RWPE2 (cell line): ENCODE results near the gene LRP4.

Experiments used
- ATAC-seq: fragments of 200-7000 bp; cut with Tn5 transposase; 3 replicates; pipeline ENCODE4 v1.9.1; 2021; ENCODE audit warnings: low read depth
- DNase-seq: peaks from one replicate; pipeline ENCODE4 v3.0.0-alpha.2; 2020; ENCODE audit warnings: low spot score
- H3K27ac ChIP-seq: fragments of 450-650 bp; 2 replicates; pipeline ENCODE4 v1.5.1; 2017; ENCODE audit warnings: mild to moderate bottlenecking; ENCODE audit not compliant: poor library complexity, severe bottlenecking
- H3K27me3 ChIP-seq: fragments of 250-450 bp; sonication (Bioruptor Pico); 2 replicates; pipeline ENCODE4 v1.5.1; 2021; ENCODE audit warnings: mild to moderate bottlenecking, moderate library complexity; ENCODE audit not compliant: insufficient read depth, poor library complexity, severe bottlenecking
- H3K36me3 ChIP-seq: fragments of 250-450 bp; sonication (Bioruptor Pico); 2 replicates; pipeline ENCODE4 v1.5.1; 2020; ENCODE audit warnings: low read depth, mild to moderate bottlenecking, moderate library complexity
- H3K4me1 ChIP-seq: fragments of 250-450 bp; sonication (Bioruptor Pico); 2 replicates; pipeline ENCODE4 v1.5.1; 2021; ENCODE audit warnings: mild to moderate bottlenecking, moderate library complexity; ENCODE audit not compliant: insufficient read depth, poor library complexity, severe bottlenecking
- H3K4me3 ChIP-seq: fragments of 250-450 bp; sonication (Bioruptor Pico); 2 replicates; pipeline ENCODE4 v1.5.1; 2021; ENCODE audit warnings: mild to moderate bottlenecking, moderate library complexity; ENCODE audit not compliant: severe bottlenecking
- H3K9me3 ChIP-seq: fragments of 250-450 bp; sonication (Bioruptor Pico); 2 replicates; pipeline ENCODE4 v1.5.1; 2021; ENCODE audit warnings: mild to moderate bottlenecking, moderate library complexity; ENCODE audit not compliant: severe bottlenecking
- TF ChIP-seq, protein P1 (sequence below): fragments of 450-650 bp; IDR thresholded peaks from one replicate; pipeline ENCODE4 v1.5.1; 2017; ENCODE audit warnings: mild to moderate bottlenecking, moderate library complexity; ENCODE audit not compliant: poor library complexity, severe bottlenecking

The LRP4 gene

DNA sequence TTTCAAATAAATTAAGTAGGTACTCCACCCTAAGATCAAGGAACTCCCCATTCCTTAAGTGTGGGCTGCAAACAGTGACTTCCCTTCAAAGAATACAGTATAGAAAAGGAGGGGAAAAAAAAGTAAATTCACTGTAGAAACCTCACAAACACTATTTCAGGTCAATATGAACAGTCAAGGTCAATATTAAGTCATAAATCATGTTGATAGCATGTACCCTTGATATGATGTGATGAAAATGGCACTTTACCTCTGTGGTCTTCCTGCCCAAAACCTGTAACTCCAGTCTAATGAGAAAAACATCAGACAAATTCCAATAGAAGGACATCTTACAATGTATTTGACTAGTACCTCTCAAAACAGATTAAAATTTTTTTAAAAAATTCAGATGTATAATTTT is 80.5 kb downstream of the LRP4 start:
- H3K27me3 ChIP-seq: no peaks in the 10 kb centered on the region
- TF ChIP-seq, protein P1, sequence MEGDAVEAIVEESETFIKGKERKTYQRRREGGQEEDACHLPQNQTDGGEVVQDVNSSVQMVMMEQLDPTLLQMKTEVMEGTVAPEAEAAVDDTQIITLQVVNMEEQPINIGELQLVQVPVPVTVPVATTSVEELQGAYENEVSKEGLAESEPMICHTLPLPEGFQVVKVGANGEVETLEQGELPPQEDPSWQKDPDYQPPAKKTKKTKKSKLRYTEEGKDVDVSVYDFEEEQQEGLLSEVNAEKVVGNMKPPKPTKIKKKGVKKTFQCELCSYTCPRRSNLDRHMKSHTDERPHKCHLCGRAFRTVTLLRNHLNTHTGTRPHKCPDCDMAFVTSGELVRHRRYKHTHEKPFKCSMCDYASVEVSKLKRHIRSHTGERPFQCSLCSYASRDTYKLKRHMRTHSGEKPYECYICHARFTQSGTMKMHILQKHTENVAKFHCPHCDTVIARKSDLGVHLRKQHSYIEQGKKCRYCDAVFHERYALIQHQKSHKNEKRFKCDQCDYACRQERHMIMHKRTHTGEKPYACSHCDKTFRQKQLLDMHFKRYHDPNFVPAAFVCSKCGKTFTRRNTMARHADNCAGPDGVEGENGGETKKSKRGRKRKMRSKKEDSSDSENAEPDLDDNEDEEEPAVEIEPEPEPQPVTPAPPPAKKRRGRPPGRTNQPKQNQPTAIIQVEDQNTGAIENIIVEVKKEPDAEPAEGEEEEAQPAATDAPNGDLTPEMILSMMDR: no peak
- no peak for ATAC-seq
- DNase-seq: no peak
- no peak overlapping the region for H3K4me3 ChIP-seq
- no peaks in the 10 kb centered on the region for H3K4me1 ChIP-seq
- no peaks in the 10 kb centered on the region for H3K9me3 ChIP-seq
- H3K27ac ChIP-seq: no peak overlapping the region
- H3K36me3 ChIP-seq: peaks cover 41% of the 10 kb centered on the region

DNA sequence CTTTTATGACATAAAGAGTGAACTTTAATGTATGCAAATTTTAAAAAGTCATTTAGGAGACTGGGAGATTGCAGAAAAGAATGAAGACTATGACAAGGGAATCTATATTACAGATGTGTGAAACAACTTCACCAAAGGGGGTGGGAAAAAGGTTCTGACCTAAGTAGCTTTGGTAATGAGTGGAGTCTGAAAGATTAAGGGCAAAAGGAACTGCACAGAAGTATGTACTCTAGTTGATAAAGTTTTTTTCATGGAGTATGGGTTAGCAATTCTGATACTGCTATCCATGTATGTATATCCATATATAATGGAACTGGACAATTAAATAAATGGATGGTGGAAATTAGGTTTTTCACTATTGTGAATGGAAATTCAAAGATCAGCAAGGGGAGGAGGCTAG is 81.5 kb downstream of the LRP4 start:
- no peak for ATAC-seq

GRCh38 chr11:46836431-46836830 is 81.9 kb downstream of the LRP4 start:
- Histone ChIP-seq H3K9me3 (no peaks in the 10 kb centered on the region), H3K4me3 (no peak overlapping the region), H3K36me3 (peaks cover 37% of the 10 kb centered on the region), H3K27ac (no peak overlapping the region), H3K27me3 (no peaks in the 10 kb centered on the region), H3K4me1 (no peaks in the 10 kb centered on the region)
- DNase-seq (no peak), ATAC-seq (no peak)
- TF ChIP-seq, protein P1: no peak

More for the DNA sequence above, 81.5 kb downstream of the LRP4 start:
- TF ChIP-seq, protein P1: no peak
- H3K36me3 ChIP-seq: peaks cover 39% of the 10 kb centered on the region
- no peaks in the 10 kb centered on the region for H3K9me3 ChIP-seq
- no peak overlapping the region for H3K27ac ChIP-seq
- no peak for DNase-seq
- no peaks in the 10 kb centered on the region for H3K4me1 ChIP-seq
- no peaks in the 10 kb centered on the region for H3K27me3 ChIP-seq
- H3K4me3 ChIP-seq: no peak overlapping the region

GRCh38 chr11:46835897-46836296 is 82.5 kb downstream of the LRP4 start:
- no peaks in the 10 kb centered on the region for H3K9me3 ChIP-seq
- TF ChIP-seq, protein P1: no peak
- DNase-seq: no peak
- no peak overlapping the region for H3K27ac ChIP-seq
- H3K36me3 ChIP-seq: peaks cover 34% of the 10 kb centered on the region
- H3K4me3 ChIP-seq: no peak overlapping the region
- H3K27me3 ChIP-seq: no peaks in the 10 kb centered on the region
- ATAC-seq: no peak
- H3K4me1 ChIP-seq: no peaks in the 10 kb centered on the region

DNA sequence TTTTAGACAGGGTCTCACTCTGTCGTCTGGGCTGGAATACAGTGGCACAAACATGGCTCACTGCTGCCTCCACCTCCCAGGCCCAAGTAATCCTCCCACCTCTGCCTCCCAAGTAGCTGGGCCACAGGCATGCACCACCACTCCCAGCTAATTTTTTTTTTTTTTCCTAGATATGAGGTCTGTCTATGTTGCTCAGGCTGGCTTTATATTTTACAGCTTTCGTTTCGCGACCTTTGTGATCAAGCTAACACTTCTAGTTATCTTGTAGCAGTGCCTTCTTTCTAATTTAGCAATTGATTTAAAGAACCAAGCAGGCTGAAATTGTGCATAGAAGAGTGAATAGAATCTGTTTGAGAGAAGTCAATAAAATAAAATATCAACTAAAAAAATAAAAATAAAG is 83.5 kb downstream of the LRP4 start:
- Histone ChIP-seq H3K4me3 (no peak overlapping the region), H3K36me3 (peaks cover 25% of the 10 kb centered on the region), H3K27ac (no peak overlapping the region), H3K4me1 (no peaks in the 10 kb centered on the region), H3K27me3 (no peaks in the 10 kb centered on the region), H3K9me3 (no peaks in the 10 kb centered on the region)
- no peak for ATAC-seq
- DNase-seq: no peak
- TF ChIP-seq, protein P1: no peak
